RWPE1 (cell line): ENCODE data around the gene APEH.

Experiments
- CTCF ChIA-PET: fragments of 350-600 bp; sonication (Branson Sonifier 250); formaldehyde crosslinking; extraction: SDS; loops from one replicate; lab custom pipeline; 2021; lab: Yijun Ruan, JAX
- POLR2A ChIA-PET: fragments of 400-600 bp; formaldehyde crosslinking; extraction: SDS; loops from one replicate; lab custom pipeline; 2020; ENCODE audit warnings: antibody characterized with exemption; ENCODE audit not compliant: low non-redundant PET; lab: Yijun Ruan, JAX
- DNase-seq: peaks from one replicate; pipeline ENCODE4 v3.0.0; 2012; ENCODE audit warnings: low spot score
- H3K27ac ChIP-seq: fragments of 450-650 bp; 2 replicates; pipeline ENCODE4 v1.5.1; 2017
- TF ChIP-seq, protein P1 (sequence below): fragments of 450-650 bp; conservative IDR thresholded peaks from 2 replicates; pipeline ENCODE4 v1.5.1; 2017; ENCODE audit warnings: low read depth, mild to moderate bottlenecking

APEH gene

DNA sequence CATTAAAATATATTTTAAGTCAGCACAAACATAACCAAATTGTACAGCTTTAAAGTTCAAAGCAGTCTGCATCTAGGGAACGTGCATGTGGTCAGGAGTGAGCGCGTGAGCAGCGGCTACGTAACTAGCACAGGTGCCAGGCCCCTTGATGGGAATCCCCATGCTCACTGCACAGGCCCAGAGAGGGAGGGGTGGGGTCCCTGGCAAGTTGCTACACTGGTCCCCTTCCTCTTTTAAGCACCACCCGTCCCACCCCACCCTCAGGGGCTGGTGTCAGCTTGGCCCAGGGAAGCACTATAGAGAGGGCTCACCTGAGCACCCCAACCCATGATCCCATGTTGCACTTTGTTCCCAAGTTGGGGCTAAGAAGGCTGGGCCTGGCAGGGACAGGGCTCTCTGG, 50.4 kb downstream of the APEH start:
- H3K27ac ChIP-seq = peak overlapping the region; percentile 89
- DNase-seq = no peak
- POLR2A ChIA-PET = no interaction called here
- CTCF ChIA-PET = no interaction called here
- TF ChIP-seq, protein P1, sequence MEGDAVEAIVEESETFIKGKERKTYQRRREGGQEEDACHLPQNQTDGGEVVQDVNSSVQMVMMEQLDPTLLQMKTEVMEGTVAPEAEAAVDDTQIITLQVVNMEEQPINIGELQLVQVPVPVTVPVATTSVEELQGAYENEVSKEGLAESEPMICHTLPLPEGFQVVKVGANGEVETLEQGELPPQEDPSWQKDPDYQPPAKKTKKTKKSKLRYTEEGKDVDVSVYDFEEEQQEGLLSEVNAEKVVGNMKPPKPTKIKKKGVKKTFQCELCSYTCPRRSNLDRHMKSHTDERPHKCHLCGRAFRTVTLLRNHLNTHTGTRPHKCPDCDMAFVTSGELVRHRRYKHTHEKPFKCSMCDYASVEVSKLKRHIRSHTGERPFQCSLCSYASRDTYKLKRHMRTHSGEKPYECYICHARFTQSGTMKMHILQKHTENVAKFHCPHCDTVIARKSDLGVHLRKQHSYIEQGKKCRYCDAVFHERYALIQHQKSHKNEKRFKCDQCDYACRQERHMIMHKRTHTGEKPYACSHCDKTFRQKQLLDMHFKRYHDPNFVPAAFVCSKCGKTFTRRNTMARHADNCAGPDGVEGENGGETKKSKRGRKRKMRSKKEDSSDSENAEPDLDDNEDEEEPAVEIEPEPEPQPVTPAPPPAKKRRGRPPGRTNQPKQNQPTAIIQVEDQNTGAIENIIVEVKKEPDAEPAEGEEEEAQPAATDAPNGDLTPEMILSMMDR = no peak

DNA sequence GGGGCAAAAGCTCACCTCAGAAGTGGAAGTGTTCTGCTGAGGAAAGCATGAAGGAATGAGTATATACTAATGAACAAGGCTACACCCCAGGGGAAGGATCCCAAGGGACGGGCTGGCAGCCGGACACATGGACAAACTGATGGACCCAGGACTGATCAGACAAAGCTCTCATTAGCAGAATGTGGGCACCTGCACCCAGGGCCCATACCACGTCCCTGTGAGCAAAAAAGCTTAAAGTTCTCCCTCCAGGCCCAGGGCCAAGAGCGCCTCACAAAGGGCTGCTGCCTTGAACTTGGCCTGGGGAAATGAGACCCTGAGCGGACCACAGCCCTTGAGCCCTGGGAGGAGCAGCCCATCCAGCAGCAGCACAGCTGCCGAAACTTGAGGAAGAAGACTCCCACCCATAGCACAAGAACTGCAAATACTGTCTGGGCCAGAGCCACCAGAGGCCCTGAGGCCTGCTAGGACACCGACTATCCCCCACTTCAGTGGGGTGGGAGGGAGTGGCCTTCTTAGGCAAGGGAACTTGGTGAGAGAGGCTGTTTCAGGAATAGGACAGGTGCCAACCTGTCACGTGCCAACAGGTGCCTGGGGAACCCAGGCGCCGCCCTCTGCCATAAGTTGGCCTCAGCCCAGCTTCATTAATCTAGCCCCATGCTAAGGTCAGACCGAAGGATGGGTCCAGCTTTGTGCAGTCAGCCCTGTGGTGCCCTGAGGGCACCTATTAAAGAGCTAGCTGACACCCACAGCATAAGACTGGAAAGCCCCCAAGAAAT, 51.9 kb downstream of the APEH start:
- TF ChIP-seq, protein P1 = no peak
- DNase-seq = no peak
- H3K27ac ChIP-seq = peak overlapping the region; percentile 89
- ChIA-PET POLR2A (no interaction called here), CTCF (no interaction called here)

DNA sequence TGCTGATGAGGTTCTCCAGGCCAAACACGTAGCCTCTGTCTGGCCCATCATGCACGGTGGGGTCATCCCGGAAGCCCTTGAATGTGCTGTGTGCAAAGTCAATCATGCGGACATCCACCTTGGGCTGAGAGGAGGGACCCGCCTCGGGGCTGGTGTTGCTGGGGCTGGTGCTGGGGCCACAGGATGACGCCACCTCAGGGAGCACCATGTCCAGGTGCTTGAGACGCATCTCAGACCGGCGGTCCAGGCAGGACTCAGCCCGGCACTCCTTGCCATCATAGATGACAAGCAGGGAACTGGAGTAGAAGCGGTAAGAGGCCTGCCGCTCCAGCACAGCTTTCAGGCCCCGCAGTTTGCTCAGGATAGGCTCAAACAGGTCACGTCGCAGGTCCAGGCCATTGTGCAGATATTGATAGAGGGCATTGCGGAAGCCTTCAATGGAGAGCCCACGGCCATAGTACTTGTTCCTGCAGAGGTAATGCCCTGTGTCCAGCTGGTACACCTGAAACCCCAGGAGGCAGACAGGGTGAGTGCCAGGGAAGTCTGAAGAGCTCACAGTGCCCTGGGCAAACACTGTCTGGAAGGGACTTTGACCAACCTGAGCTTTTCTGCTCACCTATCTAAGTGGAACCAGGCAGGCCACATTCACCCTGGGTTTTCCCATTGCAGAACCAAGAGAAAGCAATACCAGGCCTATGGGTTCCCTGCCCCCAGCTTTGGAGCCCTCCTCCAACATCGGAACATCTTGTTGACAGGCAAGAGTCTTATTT, 53.2 kb downstream of the APEH start:
- CTCF ChIA-PET = no interaction called here

DNA sequence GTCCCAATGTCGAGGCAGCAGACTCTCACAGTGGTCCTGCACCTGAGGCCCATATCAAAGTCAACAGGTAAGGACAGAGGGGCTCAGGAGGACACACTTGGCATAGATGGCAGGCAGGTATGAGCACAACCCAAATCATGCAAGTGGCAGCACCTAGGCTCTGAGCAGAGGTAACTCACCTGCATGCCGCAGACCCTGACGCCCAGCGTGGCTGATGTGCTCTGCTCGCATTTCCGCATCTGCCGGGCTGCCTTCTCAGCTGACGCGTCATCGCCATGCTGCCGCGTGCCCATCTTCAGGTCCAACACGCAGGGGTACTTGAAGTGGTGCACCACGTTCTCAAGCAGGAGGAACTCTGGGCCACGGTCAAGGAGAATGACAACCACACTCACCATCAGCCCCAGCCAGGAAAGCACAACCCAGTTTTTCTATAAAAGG, 53.8 kb downstream of the APEH start:
- POLR2A ChIA-PET = no interaction called here
- H3K27ac ChIP-seq = peak overlapping the region; percentile 89
- no peak for DNase-seq
- TF ChIP-seq, protein P1 = no peak
- CTCF ChIA-PET = no interaction called here

More for the DNA sequence above, 53.2 kb downstream of the APEH start:
- DNase-seq = no peak
- peak overlapping the region; percentile 89 for H3K27ac ChIP-seq
- TF ChIP-seq, protein P1 = no peak
- POLR2A ChIA-PET = no interaction called here

GRCh38 chr3:49729966-49730609, 55.9 kb downstream of the APEH start:
- ChIA-PET CTCF (interaction anchor here (0.6 kb wide), 1 partner anchor 595 kb away, joined by 6 read pairs; no protein-coding TSS in a partner anchor), POLR2A (no interaction called here)

More at GRCh38 chr3:49729966-49730609, 55.9 kb downstream of the APEH start:
- TF ChIP-seq, protein P1 = no peak
- no peak for DNase-seq
- no peak overlapping the region for H3K27ac ChIP-seq
